Osteocyte (in vitro differentiated cells): ENCODE measurements around the gene CYP27A1. TPM values are rescaled to one million over a fixed set of nuclear protein-coding genes. Genes with fewer than 3 reads are reported as not detected.
A peak's percentile ranks its signal among the peaks of the same experiment; 100 is the strongest.

Experiments used
- DNase-seq: peaks from one replicate; pipeline ENCODE4 v3.0.0; 2021; ENCODE audit warnings: mixed read lengths; ENCODE audit not compliant: unreplicated experiment; ENCODE audit errors: extremely low spot score
- H3K27ac Mint-ChIP-seq: one replicate; pipeline ENCODE4 v1.8.0; 2021; ENCODE audit warnings: mild to moderate bottlenecking, mixed read lengths; ENCODE audit not compliant: unreplicated experiment
- H3K27me3 Mint-ChIP-seq: one replicate; pipeline ENCODE4 v1.8.0; 2021; ENCODE audit warnings: mixed read lengths; ENCODE audit not compliant: unreplicated experiment
- H3K36me3 Mint-ChIP-seq: one replicate; pipeline ENCODE4 v1.8.0; 2021; ENCODE audit warnings: mixed read lengths; ENCODE audit not compliant: unreplicated experiment
- H3K4me1 Mint-ChIP-seq: one replicate; pipeline ENCODE4 v1.8.0; 2021; ENCODE audit warnings: mixed read lengths; ENCODE audit not compliant: unreplicated experiment
- H3K4me3 Mint-ChIP-seq: one replicate; pipeline ENCODE4 v1.8.0; 2021; ENCODE audit warnings: mild to moderate bottlenecking, moderate library complexity, mixed read lengths; ENCODE audit not compliant: unreplicated experiment
- H3K9me3 Mint-ChIP-seq: one replicate; pipeline ENCODE4 v1.8.0; 2021; ENCODE audit warnings: mixed read lengths; ENCODE audit not compliant: unreplicated experiment
- long read RNA-seq: library from polyadenylated mRNA; unstranded; transcript quantifications from one replicate; pipeline ENCODE4 v2.0.0, GENCODE V29; 2021
- total RNA-seq: library from RNA; stranded (reverse); gene quantifications from 2 replicates; pipeline ENCODE4 v1.2.1, GENCODE V29; 2021
- TF ChIP-seq, protein P1 (sequence below): fragments of 200-600 bp; sonication (generic); IDR thresholded peaks from 2 replicates; pipeline ENCODE4 v1.5.0; 2021; ENCODE audit warnings: antibody characterized with exemption, mild to moderate bottlenecking, moderate library complexity

CYP27A1 gene
- total RNA-seq, result 3.2 and 4.1 TPM in 2 replicates
- long read RNA-seq, partial matches to known transcripts, result 1 of 4 reads
- long read RNA-seq, other reads (novel, unspliced or antisense), result 1 of 4 reads

GRCh38 chr2:218781691-218782527 lies at the start of gene CYP27A1:
Gene CYP27A1, plus strand, starts transcription at chr2:218782147. Its CDS starts 36 bp downstream, at chr2:218782183.
- peaks cover 6% of the 10 kb centered on the region for H3K9me3 Mint-ChIP-seq
- peak within 1 kb of the TSS; percentile 67 for H3K4me3 Mint-ChIP-seq
- peak; percentile 85 for DNase-seq
- TF ChIP-seq, protein P1, sequence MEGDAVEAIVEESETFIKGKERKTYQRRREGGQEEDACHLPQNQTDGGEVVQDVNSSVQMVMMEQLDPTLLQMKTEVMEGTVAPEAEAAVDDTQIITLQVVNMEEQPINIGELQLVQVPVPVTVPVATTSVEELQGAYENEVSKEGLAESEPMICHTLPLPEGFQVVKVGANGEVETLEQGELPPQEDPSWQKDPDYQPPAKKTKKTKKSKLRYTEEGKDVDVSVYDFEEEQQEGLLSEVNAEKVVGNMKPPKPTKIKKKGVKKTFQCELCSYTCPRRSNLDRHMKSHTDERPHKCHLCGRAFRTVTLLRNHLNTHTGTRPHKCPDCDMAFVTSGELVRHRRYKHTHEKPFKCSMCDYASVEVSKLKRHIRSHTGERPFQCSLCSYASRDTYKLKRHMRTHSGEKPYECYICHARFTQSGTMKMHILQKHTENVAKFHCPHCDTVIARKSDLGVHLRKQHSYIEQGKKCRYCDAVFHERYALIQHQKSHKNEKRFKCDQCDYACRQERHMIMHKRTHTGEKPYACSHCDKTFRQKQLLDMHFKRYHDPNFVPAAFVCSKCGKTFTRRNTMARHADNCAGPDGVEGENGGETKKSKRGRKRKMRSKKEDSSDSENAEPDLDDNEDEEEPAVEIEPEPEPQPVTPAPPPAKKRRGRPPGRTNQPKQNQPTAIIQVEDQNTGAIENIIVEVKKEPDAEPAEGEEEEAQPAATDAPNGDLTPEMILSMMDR, result no peak
- H3K27ac Mint-ChIP-seq, result peak within 1 kb of the TSS; percentile 58
- H3K36me3 Mint-ChIP-seq, result no peaks in the 10 kb centered on the region
- H3K27me3 Mint-ChIP-seq, result peaks cover 6% of the 10 kb centered on the region
- H3K4me1 Mint-ChIP-seq, result peaks cover 20% of the 10 kb centered on the region

- peaks cover 8% of the 10 kb centered on the region for H3K36me3 Mint-ChIP-seq
- H3K9me3 Mint-ChIP-seq, result peaks cover 2% of the 10 kb centered on the region
- H3K4me3 Mint-ChIP-seq, result no peak overlapping the region
- peak overlapping the region; percentile 86 for H3K27ac Mint-ChIP-seq
- H3K27me3 Mint-ChIP-seq, result no peaks in the 10 kb centered on the region
- no peak for DNase-seq
- H3K4me1 Mint-ChIP-seq, result peaks cover 37% of the 10 kb centered on the region
- TF ChIP-seq, protein P1, result no peak
Observed at GRCh38 chr2:218732761-218733158, 49.2 kb upstream of the CYP27A1 start.

DNA sequence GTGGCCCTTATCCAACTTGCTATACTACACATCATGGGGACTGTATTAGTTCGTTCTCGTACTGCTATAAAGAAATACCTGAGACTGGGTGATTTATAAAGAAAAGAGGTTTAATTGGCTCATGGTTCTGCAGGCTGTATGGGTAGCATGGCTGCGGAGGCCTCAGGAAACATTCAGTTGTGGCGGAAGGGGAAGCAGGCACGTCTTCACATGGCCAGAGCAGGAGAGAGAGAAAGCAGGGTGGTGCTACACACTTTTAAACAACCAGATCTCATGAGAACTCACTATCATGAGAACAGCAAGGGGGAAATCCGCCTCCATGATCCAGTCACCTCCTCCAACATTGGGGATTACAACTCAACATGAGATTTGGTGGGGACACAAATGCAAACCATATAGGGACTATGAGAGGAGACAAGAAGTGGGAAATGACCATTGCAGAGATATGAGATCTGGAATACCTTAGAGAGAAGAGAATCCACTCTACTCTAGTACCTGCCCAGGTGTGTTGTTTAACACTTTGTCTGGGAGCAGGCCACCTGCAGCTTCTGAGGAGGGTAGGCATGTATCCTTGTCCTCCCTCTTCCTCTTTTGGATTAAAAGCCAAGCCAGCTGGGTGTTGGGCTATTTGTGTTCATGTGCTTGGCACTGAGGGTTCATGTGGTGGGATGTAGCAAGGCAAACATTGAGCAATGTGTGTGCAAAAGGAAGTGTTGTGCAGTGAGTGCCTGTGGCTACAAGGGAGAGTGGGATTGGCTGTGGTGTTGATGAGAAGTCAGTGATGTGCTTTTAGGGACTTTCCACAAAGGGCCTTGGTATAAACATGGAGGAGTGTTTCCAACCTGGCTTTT lies 48.6 kb upstream of the CYP27A1 start:
- peak overlapping the region; percentile 39 for H3K27ac Mint-ChIP-seq
- no peaks in the 10 kb centered on the region for H3K27me3 Mint-ChIP-seq
- H3K9me3 Mint-ChIP-seq, result no peaks in the 10 kb centered on the region
- DNase-seq, result no peak
- H3K4me3 Mint-ChIP-seq, result no peak overlapping the region
- TF ChIP-seq, protein P1, result no peak
- H3K4me1 Mint-ChIP-seq, result peaks cover 37% of the 10 kb centered on the region
- H3K36me3 Mint-ChIP-seq, result peaks cover 13% of the 10 kb centered on the region

GRCh38 chr2:218734190-218734975 lies 47.6 kb upstream of the CYP27A1 start:
- H3K4me1 Mint-ChIP-seq, result peaks cover 37% of the 10 kb centered on the region
- H3K27ac Mint-ChIP-seq, result no peak overlapping the region
- no peak for DNase-seq
- H3K36me3 Mint-ChIP-seq, result peaks cover 13% of the 10 kb centered on the region
- H3K27me3 Mint-ChIP-seq, result no peaks in the 10 kb centered on the region
- no peaks in the 10 kb centered on the region for H3K9me3 Mint-ChIP-seq
- TF ChIP-seq, protein P1, result no peak
- no peak overlapping the region for H3K4me3 Mint-ChIP-seq
